Measurements from ENCODE around the gene GATAD2B.

GATAD2B gene

GRCh38 chr1:153922972-153923925, at the start of gene GATAD2B:
GATAD2B (minus strand) TSS chr1:153922972; CDS start chr1:153828347, 94,625 bp downstream.
- DNase-seq, result peak; percentile 99

GRCh38 chr1:153970346-153970745, 47.6 kb upstream of the GATAD2B start:
- no peak for DNase-seq

GRCh38 chr1:153968972-153969371, 46.2 kb upstream of the GATAD2B start:
- DNase-seq, result no peak

- DNase-seq, result no peak
Observed at GRCh38 chr1:153968408-153968807, 45.6 kb upstream of the GATAD2B start.

- no peak for DNase-seq
Observed at GRCh38 chr1:153968000-153968363, 45.2 kb upstream of the GATAD2B start.

GRCh38 chr1:153967107-153967999, 44.6 kb upstream of the GATAD2B start, which contains the start of gene CREB3L4:
CREB3L4 (plus strand) TSS chr1:153967902; CDS start chr1:153968526, 624 bp downstream.
- peak; percentile 82 for DNase-seq

- no peak for DNase-seq
Observed at GRCh38 chr1:153963850-153964331, 41.1 kb upstream of the GATAD2B start.

- peak; percentile 93 for DNase-seq
Observed at GRCh38 chr1:153963030-153963849, 40.5 kb upstream of the GATAD2B start, which contains the start of gene SLC39A1. SLC39A1 (minus strand) TSS chr1:153963537; CDS start chr1:153962715, 822 bp downstream.

- DNase-seq, result no peak
Observed at GRCh38 chr1:153962088-153963029, 39.6 kb upstream of the GATAD2B start.

GRCh38 chr1:153961421-153961820, 38.6 kb upstream of the GATAD2B start:
- no peak for DNase-seq

GRCh38 chr1:153960206-153960605, 37.4 kb upstream of the GATAD2B start:
- DNase-seq, result no peak

- DNase-seq, result no peak
Observed at GRCh38 chr1:153959454-153959853, 36.7 kb upstream of the GATAD2B start.

- no peak for DNase-seq
Observed at GRCh38 chr1:153958961-153959260, 36.1 kb upstream of the GATAD2B start.

GRCh38 chr1:153958111-153958960, 35.6 kb upstream of the GATAD2B start, which contains the start of gene CRTC2:
CRTC2 (minus strand) TSS chr1:153958612; CDS start chr1:153958497, 115 bp downstream.
- DNase-seq, result peak; percentile 97

GRCh38 chr1:153957744-153958110, 35.0 kb upstream of the GATAD2B start:
- DNase-seq, result peak; percentile 34

GRCh38 chr1:153956997-153957715, 34.4 kb upstream of the GATAD2B start:
- DNase-seq, result no peak

- DNase-seq, result no peak
Observed at GRCh38 chr1:153954826-153955225, 32.1 kb upstream of the GATAD2B start.

GRCh38 chr1:153953859-153954365, 31.1 kb upstream of the GATAD2B start:
- no peak for DNase-seq

- DNase-seq, result no peak
Observed at GRCh38 chr1:153951801-153952200, 29.0 kb upstream of the GATAD2B start.

Measured in stimulated activated naive CD4-positive, alpha-beta T cell treated with Interleukin-2 at 50 U/mL for 16 hours (primary cell).